ENCODE data around the gene POLR2J.
"Not testable (repeated sequence)": the region's sequence is repeated elsewhere in the genome, so short reads cannot be mapped to it uniquely, and the experiment has no call there.

- TF ChIP-seq POLR2A (IDR thresholded peaks at IDR 0.05; ENCODE audit: extremely low read depth, insufficient read length); MYC (IDR thresholded peaks at IDR 0.05; ENCODE audit: low read depth, low read length): not testable (repeated sequence)
- TF ChIP-seq, protein P1, sequence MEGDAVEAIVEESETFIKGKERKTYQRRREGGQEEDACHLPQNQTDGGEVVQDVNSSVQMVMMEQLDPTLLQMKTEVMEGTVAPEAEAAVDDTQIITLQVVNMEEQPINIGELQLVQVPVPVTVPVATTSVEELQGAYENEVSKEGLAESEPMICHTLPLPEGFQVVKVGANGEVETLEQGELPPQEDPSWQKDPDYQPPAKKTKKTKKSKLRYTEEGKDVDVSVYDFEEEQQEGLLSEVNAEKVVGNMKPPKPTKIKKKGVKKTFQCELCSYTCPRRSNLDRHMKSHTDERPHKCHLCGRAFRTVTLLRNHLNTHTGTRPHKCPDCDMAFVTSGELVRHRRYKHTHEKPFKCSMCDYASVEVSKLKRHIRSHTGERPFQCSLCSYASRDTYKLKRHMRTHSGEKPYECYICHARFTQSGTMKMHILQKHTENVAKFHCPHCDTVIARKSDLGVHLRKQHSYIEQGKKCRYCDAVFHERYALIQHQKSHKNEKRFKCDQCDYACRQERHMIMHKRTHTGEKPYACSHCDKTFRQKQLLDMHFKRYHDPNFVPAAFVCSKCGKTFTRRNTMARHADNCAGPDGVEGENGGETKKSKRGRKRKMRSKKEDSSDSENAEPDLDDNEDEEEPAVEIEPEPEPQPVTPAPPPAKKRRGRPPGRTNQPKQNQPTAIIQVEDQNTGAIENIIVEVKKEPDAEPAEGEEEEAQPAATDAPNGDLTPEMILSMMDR (IDR thresholded peaks at IDR 0.05; ENCODE audit: low read depth, low read length), result not testable (repeated sequence)
- TF ChIP-seq, protein P2, sequence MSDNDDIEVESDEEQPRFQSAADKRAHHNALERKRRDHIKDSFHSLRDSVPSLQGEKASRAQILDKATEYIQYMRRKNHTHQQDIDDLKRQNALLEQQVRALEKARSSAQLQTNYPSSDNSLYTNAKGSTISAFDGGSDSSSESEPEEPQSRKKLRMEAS (IDR thresholded peaks at IDR 0.05; ENCODE audit: low read depth, low read length), result not testable (repeated sequence)
Observed at GRCh38 chr7:102497308-102497707, 18.6 kb upstream of the POLR2J start.

Data from NB4 (cell line).